Omental fat pad (tissue), 4 donors: ENCODE results near the gene BCAR3. TPM values are rescaled to one million over a fixed set of nuclear protein-coding genes. Genes with fewer than 3 reads are reported as not detected.

ENCODE experiments used
- ATAC-seq: fragments of 150-250 bp; one replicate; pipeline ENCODE4 v1.9.1; 2016; ENCODE audit warnings: mild to moderate bottlenecking, moderate library complexity; ENCODE audit not compliant: low FRiP score
- DNase-seq: peaks from one replicate; pipeline ENCODE4 v3.0.0-alpha.2; 2019; ENCODE audit warnings: low spot score
- total RNA-seq, 4 donors: library from RNA; depleted of rRNA; stranded (reverse); fragments of >200 nt; gene quantifications; one replicate each; pipeline ENCODE4 v1.1.0, GENCODE V29; 2016
- TF ChIP-seq, protein P1 (sequence below), 3 donors: fragments of 450-650 bp; IDR thresholded peaks; one replicate each; pipeline ENCODE4 v1.5.1; 2016 to 2017; ENCODE audit warnings: antibody characterized with exemption in 3 of 3, mild to moderate bottlenecking in 3 of 3, moderate library complexity in 2 of 3

Gene BCAR3
- total RNA-seq, 4 donors from 2014 or later: 43.7 to 73.5 (median 45.8) TPM

DNA sequence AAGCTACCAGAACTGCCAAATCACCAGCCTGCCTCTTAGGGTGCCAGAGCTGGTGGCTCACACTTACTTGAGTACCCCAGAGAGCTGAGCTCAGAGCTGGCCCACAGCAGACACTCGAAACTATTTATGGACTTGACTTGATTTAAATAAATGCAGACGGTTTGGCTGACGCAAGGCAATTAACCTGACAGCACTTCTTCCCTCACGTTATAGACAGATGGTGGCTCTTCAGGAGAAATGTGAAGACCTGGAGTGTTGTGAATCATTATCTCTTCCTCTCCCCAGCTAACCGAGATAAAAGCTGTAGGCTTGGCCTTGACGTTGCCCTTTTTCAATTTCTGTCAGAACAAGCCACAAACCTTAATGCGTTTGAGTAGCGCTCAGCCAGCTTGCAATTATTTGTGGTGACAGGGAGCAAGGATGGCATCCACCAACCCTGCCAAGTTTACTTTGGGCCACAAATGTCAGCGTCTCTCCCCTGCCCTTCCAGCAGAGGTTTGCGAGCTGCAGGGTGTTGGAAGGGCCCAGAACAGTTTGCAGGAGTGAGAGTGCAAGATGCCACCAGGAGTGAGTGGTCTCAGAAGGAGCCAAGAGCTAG lies 34.0 kb upstream of the BCAR3 start:
- TF ChIP-seq, protein P1, sequence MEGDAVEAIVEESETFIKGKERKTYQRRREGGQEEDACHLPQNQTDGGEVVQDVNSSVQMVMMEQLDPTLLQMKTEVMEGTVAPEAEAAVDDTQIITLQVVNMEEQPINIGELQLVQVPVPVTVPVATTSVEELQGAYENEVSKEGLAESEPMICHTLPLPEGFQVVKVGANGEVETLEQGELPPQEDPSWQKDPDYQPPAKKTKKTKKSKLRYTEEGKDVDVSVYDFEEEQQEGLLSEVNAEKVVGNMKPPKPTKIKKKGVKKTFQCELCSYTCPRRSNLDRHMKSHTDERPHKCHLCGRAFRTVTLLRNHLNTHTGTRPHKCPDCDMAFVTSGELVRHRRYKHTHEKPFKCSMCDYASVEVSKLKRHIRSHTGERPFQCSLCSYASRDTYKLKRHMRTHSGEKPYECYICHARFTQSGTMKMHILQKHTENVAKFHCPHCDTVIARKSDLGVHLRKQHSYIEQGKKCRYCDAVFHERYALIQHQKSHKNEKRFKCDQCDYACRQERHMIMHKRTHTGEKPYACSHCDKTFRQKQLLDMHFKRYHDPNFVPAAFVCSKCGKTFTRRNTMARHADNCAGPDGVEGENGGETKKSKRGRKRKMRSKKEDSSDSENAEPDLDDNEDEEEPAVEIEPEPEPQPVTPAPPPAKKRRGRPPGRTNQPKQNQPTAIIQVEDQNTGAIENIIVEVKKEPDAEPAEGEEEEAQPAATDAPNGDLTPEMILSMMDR (IDR thresholded peaks at IDR 0.05): no peak
- ATAC-seq (no peak), DNase-seq (no peak)

DNA sequence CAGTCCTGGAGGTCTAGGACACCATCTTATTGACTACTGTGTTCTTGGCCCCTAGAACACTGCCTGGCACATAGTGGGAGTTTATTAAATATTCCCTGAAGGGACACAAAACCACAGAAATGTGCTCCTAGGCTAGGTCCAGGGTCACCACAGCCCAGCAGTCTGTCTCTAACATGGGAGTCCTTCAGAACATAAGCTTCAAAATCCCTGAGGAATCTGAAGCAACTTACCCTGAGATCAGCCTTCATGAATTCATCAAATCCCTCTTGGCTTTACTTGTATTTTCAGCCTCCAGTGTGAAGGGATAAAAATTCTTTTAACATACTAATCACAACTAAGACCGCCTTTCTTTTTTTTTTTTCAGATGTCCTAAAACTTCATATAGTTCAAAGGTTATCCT lies 32.7 kb upstream of the BCAR3 start:
- TF ChIP-seq, protein P1 (IDR thresholded peaks at IDR 0.05): no peak
- DNase-seq (no peak), ATAC-seq (no peak)

DNA sequence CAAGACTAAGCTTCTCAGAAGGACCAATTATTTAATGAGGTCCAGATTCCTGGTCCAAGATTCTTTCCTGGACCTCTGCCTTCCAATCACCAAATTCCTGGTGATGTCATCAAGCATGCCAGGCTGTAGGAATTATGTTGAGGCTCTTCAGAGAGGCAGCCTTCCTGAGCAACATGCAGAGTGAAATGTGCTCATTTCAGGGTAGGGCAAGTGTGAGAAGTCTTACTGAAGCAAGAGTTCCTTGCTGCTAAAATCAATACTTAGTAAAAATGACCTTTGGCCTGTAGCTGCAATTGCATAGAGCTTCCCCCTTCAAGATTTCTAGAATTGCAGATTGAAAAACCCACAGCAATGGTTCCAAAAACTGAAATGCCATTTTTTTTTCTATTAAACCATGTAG lies 31.7 kb upstream of the BCAR3 start:
- DNase-seq (no peak), ATAC-seq (no peak)
- TF ChIP-seq, protein P1 (IDR thresholded peaks at IDR 0.05): no peak

DNA sequence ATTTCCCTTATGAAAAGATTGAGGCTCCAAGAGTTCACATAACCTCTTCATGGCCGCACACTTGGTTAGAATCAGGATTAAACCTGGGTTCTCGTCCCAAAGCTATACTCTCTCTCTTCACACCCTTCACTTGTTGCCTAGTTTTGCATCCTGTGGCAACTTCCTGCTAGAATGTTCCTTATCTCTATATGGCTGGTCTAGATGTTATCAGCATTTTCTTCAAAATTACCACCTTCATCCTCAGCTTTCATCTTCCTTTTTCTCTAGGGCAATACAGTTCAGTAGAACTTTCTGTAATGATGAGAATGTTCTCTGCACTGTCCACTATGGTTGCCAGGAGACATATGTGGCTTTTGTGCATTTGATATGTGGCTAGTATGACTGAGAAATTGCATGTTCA lies 31.1 kb upstream of the BCAR3 start:
- TF ChIP-seq, protein P1 (IDR thresholded peaks at IDR 0.05): no peak

DNA sequence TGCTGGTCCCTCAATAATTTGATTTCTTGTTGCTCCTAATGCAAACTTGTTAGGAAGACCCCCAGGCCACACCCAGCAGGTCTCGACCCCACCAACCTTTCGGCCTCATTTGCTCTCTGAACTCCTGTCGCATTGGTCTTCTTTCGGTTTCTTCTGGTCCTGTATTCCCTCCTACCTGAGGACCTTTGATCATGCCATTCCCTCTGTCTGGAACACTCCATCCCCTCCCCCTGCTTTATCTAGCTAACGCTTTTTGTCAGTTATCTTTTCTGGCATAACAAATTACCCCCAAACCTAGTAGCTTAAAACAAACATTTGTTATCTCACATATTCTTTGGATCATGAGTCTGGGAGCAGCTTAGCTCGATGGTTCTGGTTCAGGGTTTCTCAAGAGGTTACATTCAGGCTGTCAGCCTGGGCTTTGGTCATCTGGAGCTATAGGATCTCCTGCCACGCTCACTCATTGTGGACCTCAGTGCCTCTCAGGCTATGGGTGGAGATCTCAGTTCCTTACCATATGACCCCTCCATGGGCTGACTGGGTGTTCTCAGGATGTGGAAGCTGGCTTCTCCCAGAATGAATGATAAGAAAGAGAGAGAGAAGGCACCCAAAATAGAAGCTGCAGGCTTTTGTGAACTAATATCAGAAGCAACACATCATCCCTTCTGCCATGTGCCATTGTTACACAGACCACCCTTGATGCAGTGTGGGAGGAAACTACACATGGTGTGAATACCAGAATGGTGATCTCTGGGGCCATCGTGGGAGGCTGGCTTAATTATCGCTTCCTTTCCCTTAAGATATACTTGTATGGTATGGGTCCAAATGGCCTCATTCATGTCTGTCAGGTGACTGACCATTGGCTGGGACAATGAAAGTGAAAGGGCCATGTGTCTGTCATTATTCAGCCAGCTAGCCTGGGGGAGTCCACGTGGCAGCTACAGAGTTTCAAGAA lies 29.1 kb upstream of the BCAR3 start:
- ATAC-seq: no peak
- TF ChIP-seq, protein P1 (IDR thresholded peaks at IDR 0.05): no peak

More for the DNA sequence above, 31.1 kb upstream of the BCAR3 start:
- DNase-seq (no peak), ATAC-seq (no peak)

DNA sequence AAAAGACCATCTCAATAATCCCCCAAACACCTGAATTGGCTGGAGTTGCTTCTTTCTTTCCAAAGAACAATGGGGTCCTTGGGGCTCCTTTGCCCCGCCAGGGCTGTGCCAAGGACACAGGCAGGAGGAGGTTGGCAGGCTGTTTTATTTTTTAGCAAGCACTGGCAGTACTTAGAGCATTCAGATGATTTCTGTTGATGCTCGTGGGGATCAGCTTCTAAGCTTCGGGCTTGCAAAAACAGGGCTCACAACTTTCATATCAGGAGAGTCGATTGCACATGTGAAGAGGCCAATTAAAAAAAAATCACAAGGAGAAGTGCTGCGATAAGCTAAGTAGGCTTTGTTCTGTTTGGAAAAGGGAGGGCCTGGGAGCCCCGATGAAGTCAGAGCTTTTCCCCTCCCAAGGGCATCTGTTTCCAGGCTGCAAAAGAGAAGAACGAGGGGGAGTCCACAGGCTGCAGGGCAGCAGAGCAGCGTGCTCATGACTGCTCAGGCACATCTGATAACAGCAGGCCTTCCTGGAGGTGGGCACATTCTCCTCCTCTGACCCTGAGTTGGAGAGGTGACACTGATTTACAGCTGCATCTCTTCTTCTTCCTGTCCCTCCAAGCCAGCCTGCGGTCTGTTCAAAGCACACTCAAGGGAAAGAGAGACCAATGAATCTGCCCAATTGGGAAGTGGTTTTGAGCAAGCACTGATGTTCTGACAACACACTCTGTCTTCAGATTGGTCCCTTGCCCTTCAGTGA lies 27.3 kb upstream of the BCAR3 start:
- no peak for DNase-seq
- TF ChIP-seq, protein P1 (IDR thresholded peaks at IDR 0.05): no peak
- ATAC-seq: peak; percentile 67

More for the DNA sequence above, 29.1 kb upstream of the BCAR3 start:
- DNase-seq: no peak
